Measurements from ENCODE around the gene RNU2-63P. TPM values are rescaled to one million over a fixed set of nuclear protein-coding genes. Genes with fewer than 3 reads are reported as not detected.

Gene RNU2-63P
- total and polyA plus RNA-seq, 4 donors, result 3.9 TPM; not detected in 3

Small RNA genes lying within 50 kb of the gene (small RNA-seq; reads per million reads assigned to genes)
- gene RNU2-63P (ENCODE audit: low replicate concordance), result 12.7 reads per million, percentile 96 among the genes with 10 or more reads in this experiment

Other genes with a start within 250 kb of the RNU2-63P start
- gene RGPD2, start 190.8 kb downstream of the RNU2-63P start, total RNA-seq, result 1 to 10 TPM; 1.8 to 8.1 TPM
- gene RGPD2, start 190.8 kb downstream of the RNU2-63P start, polyA plus RNA-seq, result 1 to 10 TPM; 1.3 to 3.4 TPM
- gene KRCC1, start 39.2 kb upstream of the RNU2-63P start, total RNA-seq, result 10 to 100 TPM; 17.2 to 22.0 TPM
- 10 to 100 TPM; 20.3 to 31.2 TPM for gene KRCC1, start 39.2 kb upstream of the RNU2-63P start, polyA plus RNA-seq
- under 1 TPM in 1 of 2 donors, not detected in 1; 0.20 TPM for gene SMYD1, start 51.3 kb upstream of the RNU2-63P start, total RNA-seq
- not detected for gene SMYD1, start 51.3 kb upstream of the RNU2-63P start, polyA plus RNA-seq
- under 1 TPM in 1 of 2 donors, not detected in 1; 0.40 TPM for gene FABP1, start 111.5 kb upstream of the RNU2-63P start, total RNA-seq
- 1 to 10 TPM in 1 of 2 donors, under 1 TPM in 1; 0.14 to 1.7 TPM for gene FABP1, start 111.5 kb upstream of the RNU2-63P start, polyA plus RNA-seq
- gene THNSL2, start 153.8 kb upstream of the RNU2-63P start, total RNA-seq, result 10 to 100 TPM; 18.4 to 27.0 TPM
- 10 to 100 TPM; 11.9 to 21.3 TPM for gene THNSL2, start 153.8 kb upstream of the RNU2-63P start, polyA plus RNA-seq